ENCODE results near the gene LCAT. TPM values are rescaled to one million over a fixed set of nuclear protein-coding genes. Genes with fewer than 3 reads are reported as not detected.

The LCAT gene
- total and polyA plus RNA-seq, 9 of the 15 experiments (the other 6 are each of a cell fraction or from before 2014, with no cell fraction given), result 0.46 to 21.0 (median 5.0) TPM

- POLR2A ChIA-PET, result interaction anchor here (1.0 to 2.4 kb wide), 4 partner anchors 8 to 44 kb away, joined by 3 to 9 read pairs (median 6); no protein-coding TSS in a partner anchor
Measured at GRCh38 chr16:67943256-67943618, 683 bp downstream of the LCAT start.

More at GRCh38 chr16:67943256-67943618, 683 bp downstream of the LCAT start:
- CTCF ChIA-PET (ENCODE audit: low intra/inter-chr PET ratio), result no interaction called here
- H4K20me1 ChIP-seq (replicated peaks; ENCODE audit: control insufficient read depth, insufficient read depth, low read length), result peaks cover 16% of the 10 kb centered on the region; the same call in 1 of the 2 replicates
- TF ChIP-seq CBFA2T3 (IDR thresholded peaks at IDR 0.05), result no peak
- TF ChIP-seq GTF2B (IDR thresholded peaks at IDR 0.05; ENCODE audit: extremely low read depth, insufficient read length), result no peak
- no peak for TF ChIP-seq EZH2 (IDR thresholded peaks at IDR 0.05; ENCODE audit: borderline replicate concordance, low read depth, low read length)
- TF ChIP-seq BCOR (IDR thresholded peaks at IDR 0.05), result no peak
- TF ChIP-seq MYNN (IDR thresholded peaks at IDR 0.05), result 0 out of 2 replicates have a peak, but pooled peaks have one; percentile 3
- no peak for TF ChIP-seq MYNN (CRISPR knock-in tag; IDR thresholded peaks at IDR 0.05)
- no peak for TF ChIP-seq TCF3 (CRISPR knock-in tag; IDR thresholded peaks at IDR 0.05)
- H2AFZ ChIP-seq (ENCODE audit: low read depth, low read length), result no peak overlapping the region
- no peak overlapping the region for H3K4me3 ChIP-seq
- no peak for ATAC-seq
- H3K9me3 ChIP-seq (replicated peaks; ENCODE audit: control insufficient read depth, insufficient read depth, low read depth, low read length), result no peaks in the 10 kb centered on the region; the same call in 1 of the 2 replicates
- peaks cover 10 to 75% of the 10 kb centered on the region in 2 experiments; a peak in 4 of 5 replicates for H3K4me1 ChIP-seq (replicated peaks in 1 of 2; ENCODE audit: control insufficient read depth in 2 of 2, insufficient read depth in 2 of 2, low read length in 2 of 2)
- no peaks in the 10 kb centered on the region for H3K9me1 ChIP-seq (ENCODE audit: control insufficient read depth, insufficient read depth, low read length)
- intact Hi-C loops (cut with micrococcal nuclease), result no loop called here
- H3K27ac ChIP-seq (ENCODE audit: extremely low read depth, low read depth, low read length), result no peak overlapping the region
- DNase-seq (ENCODE audit: extremely low read depth in 1 of 4, low spot score in 3 of 4), result no peak
- H3K4me2 ChIP-seq (ENCODE audit: insufficient read depth, low read length), result no peak overlapping the region
- no TSS peak for BruUV-seq (replicated peaks)
- no peaks in the 10 kb centered on the region for H3K79me2 ChIP-seq (ENCODE audit: control insufficient read depth, insufficient read depth, low read length)
- peaks cover 72% of the 10 kb centered on the region; the same call in 2 of the 3 replicates for H3K36me3 ChIP-seq (ENCODE audit: control insufficient read depth, insufficient read depth, low read length)
- in situ Hi-C loops (cut with MboI), result no loop called here
- peak overlapping the region in 1 of 2 experiments; percentile 79; a peak in 2 of 4 replicates for H3K9ac ChIP-seq (ENCODE audit: insufficient read depth in 1 of 2, low read depth in 2 of 2, low read length in 2 of 2)
- no peaks in the 10 kb centered on the region for H3K27me3 ChIP-seq (ENCODE audit: control insufficient read depth in 2 of 2, insufficient read depth in 2 of 2, low read length in 2 of 2)
- no peak for FAIRE-seq
- WGBS (ENCODE audit: insufficient coverage, low coverage, missing lambda C conversion rate), result 100% methylated on average over 3 of the region's 6 CpGs
